Measurements from ENCODE around the gene ELMOD3.

Gene ELMOD3

GRCh38 chr2:85354286-85355072, at the start of gene ELMOD3, which contains the start of gene RETSAT:
Gene ELMOD3 (plus strand): TSS chr2:85354769. CDS start chr2:85357199, 2,430 bp downstream.
Gene RETSAT (minus strand): TSS chr2:85354528. CDS start chr2:85354507, 21 bp downstream.
- TF ChIP-seq CTCF (conservative IDR thresholded peaks at IDR 0.05), result no peak
- peak; percentile 98 for TF ChIP-seq ZFX (IDR thresholded peaks at IDR 0.05)
- peak within 1 kb of the TSS; percentile 79 for H3K27ac ChIP-seq

DNA sequence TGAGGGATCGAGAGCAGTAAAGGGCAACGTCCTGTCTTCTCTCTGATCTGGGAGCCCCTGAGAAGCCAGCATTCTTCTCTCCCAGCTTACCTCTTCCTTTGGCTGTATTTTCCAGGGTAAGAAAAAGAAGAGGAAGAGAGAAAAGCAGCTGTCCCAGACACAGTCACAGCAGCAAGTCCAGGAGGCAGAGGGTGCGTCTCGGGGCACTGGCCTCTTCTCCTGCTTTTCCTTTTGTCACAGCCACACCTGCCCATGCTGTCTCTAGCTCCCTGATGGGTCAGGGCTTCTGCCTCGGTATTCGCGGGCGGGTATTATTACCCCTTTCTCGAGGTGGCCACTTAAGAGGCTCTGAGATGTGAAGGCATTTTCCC, 47.1 kb upstream of the ELMOD3 start:
- no peak overlapping the region for H3K27ac ChIP-seq

GRCh38 chr2:85308201-85308600, 46.4 kb upstream of the ELMOD3 start:
- no peak overlapping the region for H3K27ac ChIP-seq
- TF ChIP-seq CTCF (conservative IDR thresholded peaks at IDR 0.05) (no peak), ZFX (IDR thresholded peaks at IDR 0.05) (no peak)

More for the DNA sequence above, 47.1 kb upstream of the ELMOD3 start:
- TF ChIP-seq ZFX (IDR thresholded peaks at IDR 0.05) (no peak), CTCF (conservative IDR thresholded peaks at IDR 0.05) (no peak)

GRCh38 chr2:85308896-85309555, 45.5 kb upstream of the ELMOD3 start:
- TF ChIP-seq CTCF (conservative IDR thresholded peaks at IDR 0.05) (no peak), ZFX (IDR thresholded peaks at IDR 0.05) (no peak)
- H3K27ac ChIP-seq, result no peak overlapping the region

GRCh38 chr2:85309699-85310321, 44.8 kb upstream of the ELMOD3 start:
- TF ChIP-seq CTCF (conservative IDR thresholded peaks at IDR 0.05) (no peak), ZFX (IDR thresholded peaks at IDR 0.05) (no peak)
- no peak overlapping the region for H3K27ac ChIP-seq

DNA sequence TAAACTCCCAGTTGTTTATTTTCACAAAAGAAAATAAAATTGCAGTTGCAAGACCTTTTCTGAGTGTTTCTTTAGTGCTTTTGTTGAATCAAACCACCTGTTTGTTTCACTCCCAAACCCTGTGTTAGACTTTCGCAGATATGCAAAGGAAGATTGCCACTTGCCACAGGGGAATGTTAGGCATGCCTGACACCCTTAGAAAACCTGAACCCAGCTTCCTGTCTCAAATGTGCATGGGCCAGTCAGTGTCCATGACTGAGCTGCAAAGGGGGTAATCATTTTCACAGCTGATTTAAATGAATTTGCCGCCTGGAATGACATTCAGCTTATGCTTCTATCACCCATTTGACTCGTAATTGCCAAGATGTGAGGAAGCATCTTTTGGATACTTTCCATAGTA, 44.2 kb upstream of the ELMOD3 start:
- no peak overlapping the region for H3K27ac ChIP-seq
- TF ChIP-seq CTCF (conservative IDR thresholded peaks at IDR 0.05), result no peak

- no peak overlapping the region for H3K27ac ChIP-seq
Measured at GRCh38 chr2:85312404-85312803, 42.2 kb upstream of the ELMOD3 start.

More at GRCh38 chr2:85312404-85312803, 42.2 kb upstream of the ELMOD3 start:
- no peak for TF ChIP-seq CTCF (conservative IDR thresholded peaks at IDR 0.05)
- TF ChIP-seq ZFX (IDR thresholded peaks at IDR 0.05), result no peak
